ENCODE results near the gene PTTG1IP.

DNA sequence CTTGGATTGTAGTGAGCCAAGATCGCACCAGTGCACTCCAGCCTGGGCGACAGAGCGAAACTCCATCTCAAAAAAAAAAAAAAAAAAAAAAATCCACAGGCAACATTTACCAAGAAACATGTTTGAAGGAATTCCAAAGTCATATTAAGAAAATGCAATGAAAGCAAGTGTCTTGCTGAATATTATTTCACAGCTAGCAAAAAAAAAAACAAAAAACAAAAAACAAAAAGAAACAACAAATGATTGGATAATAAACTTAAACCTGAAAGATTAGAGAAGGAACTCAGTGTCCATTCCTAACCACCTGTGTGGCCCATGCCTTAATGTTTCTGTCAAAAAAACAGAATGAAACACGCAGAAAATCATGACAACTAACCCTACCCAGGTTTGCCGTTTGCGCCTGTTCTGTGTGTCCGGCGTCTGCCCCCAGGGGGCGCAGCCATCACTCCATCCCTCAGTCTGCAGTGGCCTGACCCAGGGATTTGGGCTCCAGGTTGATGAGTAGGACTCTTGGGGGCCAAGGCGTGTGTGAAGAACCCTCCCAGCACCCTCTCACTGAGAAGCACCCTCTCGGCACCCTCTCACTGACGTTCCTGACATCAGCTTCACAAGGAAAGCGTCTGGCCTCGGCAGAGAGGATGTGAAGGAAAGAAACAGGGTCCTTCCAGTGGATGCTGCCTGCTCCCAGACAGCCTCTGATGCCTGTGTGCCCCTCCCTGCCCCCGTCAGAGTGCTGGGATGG is 19.2 kb upstream of the PTTG1IP start:
- TF ChIP-seq, protein P1, sequence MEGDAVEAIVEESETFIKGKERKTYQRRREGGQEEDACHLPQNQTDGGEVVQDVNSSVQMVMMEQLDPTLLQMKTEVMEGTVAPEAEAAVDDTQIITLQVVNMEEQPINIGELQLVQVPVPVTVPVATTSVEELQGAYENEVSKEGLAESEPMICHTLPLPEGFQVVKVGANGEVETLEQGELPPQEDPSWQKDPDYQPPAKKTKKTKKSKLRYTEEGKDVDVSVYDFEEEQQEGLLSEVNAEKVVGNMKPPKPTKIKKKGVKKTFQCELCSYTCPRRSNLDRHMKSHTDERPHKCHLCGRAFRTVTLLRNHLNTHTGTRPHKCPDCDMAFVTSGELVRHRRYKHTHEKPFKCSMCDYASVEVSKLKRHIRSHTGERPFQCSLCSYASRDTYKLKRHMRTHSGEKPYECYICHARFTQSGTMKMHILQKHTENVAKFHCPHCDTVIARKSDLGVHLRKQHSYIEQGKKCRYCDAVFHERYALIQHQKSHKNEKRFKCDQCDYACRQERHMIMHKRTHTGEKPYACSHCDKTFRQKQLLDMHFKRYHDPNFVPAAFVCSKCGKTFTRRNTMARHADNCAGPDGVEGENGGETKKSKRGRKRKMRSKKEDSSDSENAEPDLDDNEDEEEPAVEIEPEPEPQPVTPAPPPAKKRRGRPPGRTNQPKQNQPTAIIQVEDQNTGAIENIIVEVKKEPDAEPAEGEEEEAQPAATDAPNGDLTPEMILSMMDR (IDR thresholded peaks at IDR 0.05), result peak; percentile 37 to 73 (median 58)
- no peak for TF ChIP-seq POLR2A (IDR thresholded peaks at IDR 0.05)

Measured in thyroid gland (tissue), 4 donors.